Measurements from ENCODE around the gene SUSD4. TPM values are rescaled to one million over a fixed set of nuclear protein-coding genes. Genes with fewer than 3 reads are reported as not detected.

Gene SUSD4
- polyA plus RNA-seq, 1 of the 3 experiments (the other 2 are of a cell fraction): 0.31 TPM

DNA sequence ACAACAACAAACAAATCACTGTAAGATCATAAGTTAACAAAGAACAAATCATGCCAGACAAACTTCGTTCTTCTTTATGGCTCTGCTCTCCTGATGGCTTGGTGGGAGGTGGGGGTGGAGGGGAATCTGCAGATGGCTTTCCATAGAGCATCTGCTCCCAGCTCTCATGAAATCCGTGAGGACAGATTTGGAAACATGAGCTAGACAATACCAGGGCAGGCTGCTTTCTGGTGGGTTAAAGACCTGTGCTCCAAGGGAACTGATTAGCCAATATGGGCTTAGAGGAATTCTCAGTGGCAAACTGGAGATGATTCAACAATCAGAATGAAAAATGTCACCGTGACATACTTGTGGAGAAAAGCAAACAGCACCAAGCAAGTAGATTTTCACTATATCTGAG lies 151.5 kb downstream of the SUSD4 start:
- Histone ChIP-seq H3K9ac (no peak overlapping the region), H3K4me3 (ENCODE audit: low read depth in 2 of 2, low read length in 1 of 2) (no peak overlapping the region), H3K36me3 (replicated peaks in 1 of 2; ENCODE audit: control insufficient read depth in 1 of 2, insufficient read depth in 2 of 2, low read length in 1 of 2) (no peaks in the 10 kb centered on the region), H3K4me2 (no peak overlapping the region), H3F3A (replicated peaks; ENCODE audit: insufficient read depth) (no peaks in the 10 kb centered on the region), H3K4me1 (ENCODE audit: control insufficient read depth in 1 of 2, insufficient read depth in 2 of 2, low read depth in 1 of 2, low read length in 1 of 2) (peaks cover 0 to 7% of the 10 kb centered on the region in 2 experiments; a peak in 1 of 4 replicates), H3K9me3 (no peaks in the 10 kb centered on the region), H3K27me3 (ENCODE audit: insufficient read depth) (peaks cover 19% of the 10 kb centered on the region; the same call in 1 of the 2 replicates), H4K20me1 (ENCODE audit: insufficient read depth) (no peaks in the 10 kb centered on the region), H3K79me2 (ENCODE audit: insufficient read depth) (no peaks in the 10 kb centered on the region), H2AFZ (ENCODE audit: low read depth) (no peak overlapping the region), H3K27ac (ENCODE audit: low read depth in 2 of 2, low read length in 1 of 2) (no peak overlapping the region), H3K9me2 (no peaks in the 10 kb centered on the region)
- no peak for DNase-seq
- ChIA-PET CTCF (no interaction called here), POLR2A (no interaction called here)
- 24% methylated on average over 3 of the region's 3 CpGs for WGBS (ENCODE audit: low lambda C conversion rate)
- TF ChIP-seq RCOR1 (IDR thresholded peaks at IDR 0.05; ENCODE audit: low read length): no peak
- no peak for TF ChIP-seq GABPA (IDR thresholded peaks at IDR 0.05; ENCODE audit: low read depth)
- TF ChIP-seq YY1 (IDR thresholded peaks at IDR 0.05; ENCODE audit: low read depth): no peak
- no peak for TF ChIP-seq CHD2 (IDR thresholded peaks at IDR 0.05; ENCODE audit: low read length, partially characterized antibody)
- TF ChIP-seq, protein P1, sequence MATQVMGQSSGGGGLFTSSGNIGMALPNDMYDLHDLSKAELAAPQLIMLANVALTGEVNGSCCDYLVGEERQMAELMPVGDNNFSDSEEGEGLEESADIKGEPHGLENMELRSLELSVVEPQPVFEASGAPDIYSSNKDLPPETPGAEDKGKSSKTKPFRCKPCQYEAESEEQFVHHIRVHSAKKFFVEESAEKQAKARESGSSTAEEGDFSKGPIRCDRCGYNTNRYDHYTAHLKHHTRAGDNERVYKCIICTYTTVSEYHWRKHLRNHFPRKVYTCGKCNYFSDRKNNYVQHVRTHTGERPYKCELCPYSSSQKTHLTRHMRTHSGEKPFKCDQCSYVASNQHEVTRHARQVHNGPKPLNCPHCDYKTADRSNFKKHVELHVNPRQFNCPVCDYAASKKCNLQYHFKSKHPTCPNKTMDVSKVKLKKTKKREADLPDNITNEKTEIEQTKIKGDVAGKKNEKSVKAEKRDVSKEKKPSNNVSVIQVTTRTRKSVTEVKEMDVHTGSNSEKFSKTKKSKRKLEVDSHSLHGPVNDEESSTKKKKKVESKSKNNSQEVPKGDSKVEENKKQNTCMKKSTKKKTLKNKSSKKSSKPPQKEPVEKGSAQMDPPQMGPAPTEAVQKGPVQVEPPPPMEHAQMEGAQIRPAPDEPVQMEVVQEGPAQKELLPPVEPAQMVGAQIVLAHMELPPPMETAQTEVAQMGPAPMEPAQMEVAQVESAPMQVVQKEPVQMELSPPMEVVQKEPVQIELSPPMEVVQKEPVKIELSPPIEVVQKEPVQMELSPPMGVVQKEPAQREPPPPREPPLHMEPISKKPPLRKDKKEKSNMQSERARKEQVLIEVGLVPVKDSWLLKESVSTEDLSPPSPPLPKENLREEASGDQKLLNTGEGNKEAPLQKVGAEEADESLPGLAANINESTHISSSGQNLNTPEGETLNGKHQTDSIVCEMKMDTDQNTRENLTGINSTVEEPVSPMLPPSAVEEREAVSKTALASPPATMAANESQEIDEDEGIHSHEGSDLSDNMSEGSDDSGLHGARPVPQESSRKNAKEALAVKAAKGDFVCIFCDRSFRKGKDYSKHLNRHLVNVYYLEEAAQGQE (IDR thresholded peaks at IDR 0.05; ENCODE audit: low read depth, low read length): no peak
- no peak for TF ChIP-seq SIN3A (IDR thresholded peaks at IDR 0.05; ENCODE audit: borderline replicate concordance, low read depth, low read length)
- no peak for TF ChIP-seq RFX5 (IDR thresholded peaks at IDR 0.05; ENCODE audit: low read length)
- TF ChIP-seq TAF1 (IDR thresholded peaks at IDR 0.05; ENCODE audit: borderline replicate concordance, low read depth, low read length): no peak
- TF ChIP-seq, protein P2, sequence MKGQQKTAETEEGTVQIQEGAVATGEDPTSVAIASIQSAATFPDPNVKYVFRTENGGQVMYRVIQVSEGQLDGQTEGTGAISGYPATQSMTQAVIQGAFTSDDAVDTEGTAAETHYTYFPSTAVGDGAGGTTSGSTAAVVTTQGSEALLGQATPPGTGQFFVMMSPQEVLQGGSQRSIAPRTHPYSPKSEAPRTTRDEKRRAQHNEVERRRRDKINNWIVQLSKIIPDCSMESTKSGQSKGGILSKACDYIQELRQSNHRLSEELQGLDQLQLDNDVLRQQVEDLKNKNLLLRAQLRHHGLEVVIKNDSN (IDR thresholded peaks at IDR 0.05; ENCODE audit: borderline replicate concordance, low read depth): no peak
- TF ChIP-seq, protein P3, sequence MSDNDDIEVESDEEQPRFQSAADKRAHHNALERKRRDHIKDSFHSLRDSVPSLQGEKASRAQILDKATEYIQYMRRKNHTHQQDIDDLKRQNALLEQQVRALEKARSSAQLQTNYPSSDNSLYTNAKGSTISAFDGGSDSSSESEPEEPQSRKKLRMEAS (IDR thresholded peaks at IDR 0.05; ENCODE audit: low read depth): no peak
- TF ChIP-seq, protein P4, sequence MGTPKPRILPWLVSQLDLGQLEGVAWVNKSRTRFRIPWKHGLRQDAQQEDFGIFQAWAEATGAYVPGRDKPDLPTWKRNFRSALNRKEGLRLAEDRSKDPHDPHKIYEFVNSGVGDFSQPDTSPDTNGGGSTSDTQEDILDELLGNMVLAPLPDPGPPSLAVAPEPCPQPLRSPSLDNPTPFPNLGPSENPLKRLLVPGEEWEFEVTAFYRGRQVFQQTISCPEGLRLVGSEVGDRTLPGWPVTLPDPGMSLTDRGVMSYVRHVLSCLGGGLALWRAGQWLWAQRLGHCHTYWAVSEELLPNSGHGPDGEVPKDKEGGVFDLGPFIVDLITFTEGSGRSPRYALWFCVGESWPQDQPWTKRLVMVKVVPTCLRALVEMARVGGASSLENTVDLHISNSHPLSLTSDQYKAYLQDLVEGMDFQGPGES (IDR thresholded peaks at IDR 0.05; ENCODE audit: low read depth, low read length): no peak
- no peak for TF ChIP-seq TCF12 (IDR thresholded peaks at IDR 0.05)
- no peak for TF ChIP-seq MXI1 (IDR thresholded peaks at IDR 0.05; ENCODE audit: low read depth, low read length)
- TF ChIP-seq, protein P5, sequence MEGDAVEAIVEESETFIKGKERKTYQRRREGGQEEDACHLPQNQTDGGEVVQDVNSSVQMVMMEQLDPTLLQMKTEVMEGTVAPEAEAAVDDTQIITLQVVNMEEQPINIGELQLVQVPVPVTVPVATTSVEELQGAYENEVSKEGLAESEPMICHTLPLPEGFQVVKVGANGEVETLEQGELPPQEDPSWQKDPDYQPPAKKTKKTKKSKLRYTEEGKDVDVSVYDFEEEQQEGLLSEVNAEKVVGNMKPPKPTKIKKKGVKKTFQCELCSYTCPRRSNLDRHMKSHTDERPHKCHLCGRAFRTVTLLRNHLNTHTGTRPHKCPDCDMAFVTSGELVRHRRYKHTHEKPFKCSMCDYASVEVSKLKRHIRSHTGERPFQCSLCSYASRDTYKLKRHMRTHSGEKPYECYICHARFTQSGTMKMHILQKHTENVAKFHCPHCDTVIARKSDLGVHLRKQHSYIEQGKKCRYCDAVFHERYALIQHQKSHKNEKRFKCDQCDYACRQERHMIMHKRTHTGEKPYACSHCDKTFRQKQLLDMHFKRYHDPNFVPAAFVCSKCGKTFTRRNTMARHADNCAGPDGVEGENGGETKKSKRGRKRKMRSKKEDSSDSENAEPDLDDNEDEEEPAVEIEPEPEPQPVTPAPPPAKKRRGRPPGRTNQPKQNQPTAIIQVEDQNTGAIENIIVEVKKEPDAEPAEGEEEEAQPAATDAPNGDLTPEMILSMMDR (IDR thresholded peaks at IDR 0.05): no peak
- TF ChIP-seq MEF2A (IDR thresholded peaks at IDR 0.05; ENCODE audit: borderline replicate concordance, low read depth): no peak
- TF ChIP-seq, protein P6, sequence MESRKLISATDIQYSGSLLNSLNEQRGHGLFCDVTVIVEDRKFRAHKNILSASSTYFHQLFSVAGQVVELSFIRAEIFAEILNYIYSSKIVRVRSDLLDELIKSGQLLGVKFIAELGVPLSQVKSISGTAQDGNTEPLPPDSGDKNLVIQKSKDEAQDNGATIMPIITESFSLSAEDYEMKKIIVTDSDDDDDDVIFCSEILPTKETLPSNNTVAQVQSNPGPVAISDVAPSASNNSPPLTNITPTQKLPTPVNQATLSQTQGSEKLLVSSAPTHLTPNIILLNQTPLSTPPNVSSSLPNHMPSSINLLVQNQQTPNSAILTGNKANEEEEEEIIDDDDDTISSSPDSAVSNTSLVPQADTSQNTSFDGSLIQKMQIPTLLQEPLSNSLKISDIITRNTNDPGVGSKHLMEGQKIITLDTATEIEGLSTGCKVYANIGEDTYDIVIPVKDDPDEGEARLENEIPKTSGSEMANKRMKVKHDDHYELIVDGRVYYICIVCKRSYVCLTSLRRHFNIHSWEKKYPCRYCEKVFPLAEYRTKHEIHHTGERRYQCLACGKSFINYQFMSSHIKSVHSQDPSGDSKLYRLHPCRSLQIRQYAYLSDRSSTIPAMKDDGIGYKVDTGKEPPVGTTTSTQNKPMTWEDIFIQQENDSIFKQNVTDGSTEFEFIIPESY (IDR thresholded peaks at IDR 0.05; ENCODE audit: borderline replicate concordance, low read depth): no peak
- no peak for TF ChIP-seq NFIC (IDR thresholded peaks at IDR 0.05; ENCODE audit: borderline replicate concordance)
- TF ChIP-seq JUND (IDR thresholded peaks at IDR 0.05): no peak

Measured in SK-N-SH (cell line).